ENCODE results near the gene RGS7. TPM values are rescaled to one million over a fixed set of nuclear protein-coding genes. Genes with fewer than 3 reads are reported as not detected.
A peak's percentile ranks its signal among the peaks of the same experiment; 100 is the strongest.

Gene RGS7
- total RNA-seq, 1 experiment from 2014 or later, result 1.5 TPM

DNA sequence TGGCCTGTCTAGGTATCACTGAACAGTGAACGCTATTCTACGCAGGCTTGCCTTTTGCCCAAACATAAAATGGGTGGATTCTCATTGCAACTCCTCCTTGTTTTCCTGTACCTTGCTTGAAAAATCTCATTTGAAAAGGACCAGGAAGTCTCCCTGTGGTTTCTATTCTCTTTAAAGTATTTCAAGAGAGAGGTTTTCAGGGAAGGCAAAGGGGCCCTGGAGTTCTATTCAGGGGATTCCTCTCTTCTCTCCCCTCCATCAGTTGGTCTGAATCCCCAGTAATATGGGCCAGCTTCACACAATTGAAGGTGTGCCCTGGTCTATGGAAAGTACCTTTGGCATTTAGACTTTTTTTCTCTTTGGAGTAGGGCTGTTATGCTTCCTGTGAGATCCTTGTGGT is 311.3 kb downstream of the RGS7 start:
- whole genome bisulfite sequencing (ENCODE audit: extremely low coverage, insufficient read length, low lambda C conversion rate), result no CpG with 5 or more reads among the region's 2 CpGs
- H2BK20ac ChIP-seq (ENCODE audit: low read depth, low read length, poor library complexity, severe bottlenecking), result no peak overlapping the region
- Mint-ChIP-seq H3K27me3 (ENCODE audit: low read depth) (no peaks in the 10 kb centered on the region; the same call in 1 of the 2 replicates), H3K4me1 (peaks cover 57 to 63% of the 10 kb centered on the region in 2 experiments), H3K36me3 (ENCODE audit: insufficient read depth in 1 of 3, low read depth in 3 of 3) (peaks cover 0 to 1% (median 0%) of the 10 kb centered on the region in 3 experiments; a peak in 1 of 7 replicates), H3K4me3 (peak overlapping the region in 1 of 2 experiments; percentile 43; a peak in 2 of 5 replicates), H3K9me3 (peaks cover 0 to 2% of the 10 kb centered on the region in 2 experiments; a peak in 1 of 5 replicates), H3K27ac (peak overlapping the region; percentile 21 to 90 (median 84))
- no peak overlapping the region for H4K5ac ChIP-seq (ENCODE audit: insufficient read length, low read depth, low read length)
- H3K27ac ChIP-seq (ENCODE audit: insufficient read length, low read depth, low read length), result peak overlapping the region; percentile 29
- no peak overlapping the region for H3K56ac ChIP-seq (ENCODE audit: insufficient read length, low read depth, low read length)
- no peak overlapping the region for H3K18ac ChIP-seq (ENCODE audit: insufficient read length, low read depth, low read length)
- H2AFZ ChIP-seq (ENCODE audit: low read length), result no peak overlapping the region
- TF ChIP-seq, protein P1, sequence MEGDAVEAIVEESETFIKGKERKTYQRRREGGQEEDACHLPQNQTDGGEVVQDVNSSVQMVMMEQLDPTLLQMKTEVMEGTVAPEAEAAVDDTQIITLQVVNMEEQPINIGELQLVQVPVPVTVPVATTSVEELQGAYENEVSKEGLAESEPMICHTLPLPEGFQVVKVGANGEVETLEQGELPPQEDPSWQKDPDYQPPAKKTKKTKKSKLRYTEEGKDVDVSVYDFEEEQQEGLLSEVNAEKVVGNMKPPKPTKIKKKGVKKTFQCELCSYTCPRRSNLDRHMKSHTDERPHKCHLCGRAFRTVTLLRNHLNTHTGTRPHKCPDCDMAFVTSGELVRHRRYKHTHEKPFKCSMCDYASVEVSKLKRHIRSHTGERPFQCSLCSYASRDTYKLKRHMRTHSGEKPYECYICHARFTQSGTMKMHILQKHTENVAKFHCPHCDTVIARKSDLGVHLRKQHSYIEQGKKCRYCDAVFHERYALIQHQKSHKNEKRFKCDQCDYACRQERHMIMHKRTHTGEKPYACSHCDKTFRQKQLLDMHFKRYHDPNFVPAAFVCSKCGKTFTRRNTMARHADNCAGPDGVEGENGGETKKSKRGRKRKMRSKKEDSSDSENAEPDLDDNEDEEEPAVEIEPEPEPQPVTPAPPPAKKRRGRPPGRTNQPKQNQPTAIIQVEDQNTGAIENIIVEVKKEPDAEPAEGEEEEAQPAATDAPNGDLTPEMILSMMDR (conservative IDR thresholded peaks at IDR 0.05), result no peak
- H3K23me2 ChIP-seq (ENCODE audit: insufficient read length, low read depth, low read length, poor library complexity, severe bottlenecking), result no peaks in the 10 kb centered on the region
- peaks cover 18% of the 10 kb centered on the region; the same call in 1 of the 2 replicates for H3K4me1 ChIP-seq (ENCODE audit: insufficient read depth, low read length)
- no peak overlapping the region for H3K14ac ChIP-seq (ENCODE audit: insufficient read depth, low read length)
- no peak overlapping the region for H3T11ph ChIP-seq (ENCODE audit: low read length)
- no peak for DNase-seq
- no peak overlapping the region for H2AK5ac ChIP-seq (ENCODE audit: insufficient read length, low read length)
- H4K20me1 ChIP-seq (ENCODE audit: control insufficient read depth, insufficient read depth, insufficient read length), result no peaks in the 10 kb centered on the region
- H4K8ac ChIP-seq (replicated peaks; ENCODE audit: insufficient read length, low read depth, low read length), result no peak overlapping the region
- H3K27me3 ChIP-seq (ENCODE audit: insufficient read depth, low read length), result no peaks in the 10 kb centered on the region
- H3K9ac ChIP-seq (ENCODE audit: extremely low read depth, insufficient read length, low read length), result no peak overlapping the region
- H3K4me2 ChIP-seq (ENCODE audit: insufficient read depth, insufficient read length, low read length), result no peak overlapping the region
- no peaks in the 10 kb centered on the region for H3K79me2 ChIP-seq (ENCODE audit: insufficient read depth, low read length)
- H2BK12ac ChIP-seq (ENCODE audit: insufficient read length, low read depth, low read length), result no peak overlapping the region
- no peak overlapping the region for H2BK15ac ChIP-seq (ENCODE audit: low read depth, low read length)
- no peak overlapping the region for H2BK5ac ChIP-seq (ENCODE audit: insufficient read length, low read length)
- H4K91ac ChIP-seq (ENCODE audit: insufficient read length, low read depth, low read length), result no peak overlapping the region
- no peak overlapping the region for H3K4ac ChIP-seq (ENCODE audit: low read depth, low read length)
- H3K79me1 ChIP-seq (ENCODE audit: insufficient read depth, low read depth, low read length, poor library complexity, severe bottlenecking), result no peaks in the 10 kb centered on the region
- H3K9me3 ChIP-seq (ENCODE audit: control insufficient read depth, low read depth, low read length), result no peaks in the 10 kb centered on the region
- no peak overlapping the region for H2BK120ac ChIP-seq (ENCODE audit: low read depth, low read length, poor library complexity, severe bottlenecking)
- H3K23ac ChIP-seq (ENCODE audit: insufficient read length, low read depth, low read length), result no peak overlapping the region
